ENCODE data around the gene HMOX2. TPM values are rescaled to one million over a fixed set of nuclear protein-coding genes. Genes with fewer than 3 reads are reported as not detected.

Gene HMOX2
- total RNA-seq, 1 experiment from 2014 or later = 42.6 TPM

- Mint-ChIP-seq H3K27me3 (ENCODE audit: low read depth) (no peaks in the 10 kb centered on the region; the same call in 1 of the 2 replicates), H3K4me3 (no peak overlapping the region), H3K27ac (no peak overlapping the region), H3K9me3 (no peaks in the 10 kb centered on the region), H3K36me3 (peaks cover 12% of the 10 kb centered on the region), H3K4me1 (peaks cover 12% of the 10 kb centered on the region)
- ChIA-PET POLR2A (no interaction called here), CTCF (interaction anchor here (0.7 to 5.1 kb wide), 19 partner anchors 9 to 1028 kb away, joined by 3 to 23 read pairs (median 4); partner anchors contain the start of gene MGRN1)
- ATAC-seq (no peak), DNase-seq (ENCODE audit: low spot score) (no peak)
- TF ChIP-seq ZNF263 (CRISPR knock-in tag; IDR thresholded peaks at IDR 0.05; ENCODE audit: low read depth) (no peak), NFE2L1 (CRISPR knock-in tag; IDR thresholded peaks at IDR 0.05) (no peak), NFATC4 (CRISPR knock-in tag; IDR thresholded peaks at IDR 0.05) (no peak), HMGA2 (CRISPR knock-in tag; IDR thresholded peaks at IDR 0.05) (no peak), ZNF425 (CRISPR knock-in tag; conservative IDR thresholded peaks at IDR 0.05) (no peak), ATF2 (CRISPR knock-in tag; IDR thresholded peaks at IDR 0.05; ENCODE audit: borderline replicate concordance, low read depth) (no peak), E2F1 (CRISPR knock-in tag; IDR thresholded peaks at IDR 0.05) (no peak), ELF4 (CRISPR knock-in tag; IDR thresholded peaks at IDR 0.05; ENCODE audit: low read depth) (no peak), ZNF396 (CRISPR knock-in tag; IDR thresholded peaks at IDR 0.05; ENCODE audit: borderline replicate concordance) (no peak), GTF2I (CRISPR knock-in tag; conservative IDR thresholded peaks at IDR 0.05) (no peak), ATF6 (CRISPR knock-in tag; IDR thresholded peaks at IDR 0.05) (no peak), ZBTB21 (CRISPR knock-in tag; IDR thresholded peaks at IDR 0.05; ENCODE audit: borderline replicate concordance) (no peak)
Measured at GRCh38 chr16:4505356-4506147, 29.4 kb downstream of the HMOX2 start.

- no peak for TF ChIP-seq PRRX2 (CRISPR knock-in tag; IDR thresholded peaks at IDR 0.05)
- TF ChIP-seq CTCF (IDR thresholded peaks at IDR 0.05) = peak; percentile 88
- CTCF ChIA-PET = interaction anchor here (0.7 to 5.1 kb wide), 21 partner anchors 8 to 1027 kb away, joined by 3 to 23 read pairs (median 5); partner anchors contain the start of genes HMOX2, MGRN1 and NMRAL1
- peaks cover 12% of the 10 kb centered on the region for H3K36me3 Mint-ChIP-seq
- DNase-seq (ENCODE audit: low spot score) = peak; percentile 51
- H3K4me1 Mint-ChIP-seq = peaks cover 6% of the 10 kb centered on the region; the same call in 1 of the 2 replicates
- H3K27ac Mint-ChIP-seq = peak overlapping the region; percentile 13
- ATAC-seq = peak; percentile 88
- H3K9me3 Mint-ChIP-seq = no peaks in the 10 kb centered on the region
- H3K4me3 Mint-ChIP-seq = no peak overlapping the region
- POLR2A ChIA-PET = no interaction called here
- no peaks in the 10 kb centered on the region; the same call in 1 of the 2 replicates for H3K27me3 Mint-ChIP-seq (ENCODE audit: low read depth)
Measured at GRCh38 chr16:4506450-4506849, 30.3 kb downstream of the HMOX2 start.

Measured in WTC11 (cell line).